Cardiac fibroblast (primary cell): ENCODE data around the gene INHBB.

Experiments
- DNase-seq, 2 donors: peaks; one replicate each; pipeline versions ENCODE4 v3.0.0 to v3.0.0-alpha.2; 2010; ENCODE audit warnings: low read depth in 2 of 2
- H3K4me3 ChIP-seq, 2 donors: replicated peaks in 1 of 2; 1 replicate in 1 of 2; 2 replicates in 1 of 2; pipeline ENCODE4 v1.5.1; 2011; ENCODE audit warnings: low read depth in 2 of 2, low read length in 2 of 2, mild to moderate bottlenecking in 2 of 2, moderate library complexity in 1 of 2
- TF ChIP-seq, protein P1 (sequence below): IDR thresholded peaks from one replicate; pipeline ENCODE4 v1.5.1; 2011; ENCODE audit warnings: low read depth, mild to moderate bottlenecking, low read length, inconsistent platforms

INHBB gene

DNA sequence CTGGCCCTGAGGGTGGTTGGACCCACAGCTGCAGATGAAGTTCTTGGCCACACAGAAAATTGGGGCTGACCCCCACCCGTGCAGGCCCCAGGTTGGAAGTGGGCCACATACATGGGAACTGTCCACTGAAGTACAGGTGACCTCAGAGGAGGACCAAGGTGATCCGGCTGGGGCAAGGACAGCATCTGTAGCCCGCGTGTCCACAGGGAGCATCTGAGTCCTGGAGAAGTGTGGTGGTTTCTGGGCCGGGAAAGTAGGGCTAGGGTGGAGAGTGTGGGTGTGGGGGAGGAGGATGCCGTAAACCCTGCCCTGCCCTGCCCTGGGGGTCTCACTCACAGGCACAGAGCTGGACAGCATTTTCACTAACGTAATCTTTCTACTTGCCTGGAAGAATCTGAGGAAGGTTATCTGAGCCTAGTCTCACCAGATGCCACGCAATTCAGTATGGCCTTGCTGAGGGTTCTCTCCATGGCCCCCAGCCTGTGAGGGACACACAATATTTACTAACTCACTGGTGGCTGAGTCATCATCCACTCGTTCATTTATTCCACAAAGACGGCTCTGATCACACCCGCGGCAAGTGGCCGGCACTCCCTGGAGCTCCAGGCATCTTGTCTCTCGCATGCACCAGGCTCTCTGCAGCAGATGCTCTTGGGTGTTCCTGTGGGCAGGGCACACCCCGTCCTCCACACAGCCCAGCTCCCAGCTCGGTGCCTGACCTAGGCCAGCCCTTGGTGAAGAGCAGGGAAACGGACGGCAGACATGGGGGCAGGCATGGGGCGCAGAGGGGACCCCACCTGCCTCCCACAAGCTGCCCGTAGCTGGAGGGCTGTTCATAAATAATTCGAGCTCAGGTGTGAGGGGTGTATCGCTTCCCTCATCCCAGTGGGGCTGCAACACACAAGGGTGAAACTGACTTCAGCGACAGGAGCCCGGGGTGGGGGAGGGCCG lies 51.2 kb downstream of the INHBB start:
- no peak for DNase-seq
- H3K4me3 ChIP-seq = no peak overlapping the region
- TF ChIP-seq, protein P1, sequence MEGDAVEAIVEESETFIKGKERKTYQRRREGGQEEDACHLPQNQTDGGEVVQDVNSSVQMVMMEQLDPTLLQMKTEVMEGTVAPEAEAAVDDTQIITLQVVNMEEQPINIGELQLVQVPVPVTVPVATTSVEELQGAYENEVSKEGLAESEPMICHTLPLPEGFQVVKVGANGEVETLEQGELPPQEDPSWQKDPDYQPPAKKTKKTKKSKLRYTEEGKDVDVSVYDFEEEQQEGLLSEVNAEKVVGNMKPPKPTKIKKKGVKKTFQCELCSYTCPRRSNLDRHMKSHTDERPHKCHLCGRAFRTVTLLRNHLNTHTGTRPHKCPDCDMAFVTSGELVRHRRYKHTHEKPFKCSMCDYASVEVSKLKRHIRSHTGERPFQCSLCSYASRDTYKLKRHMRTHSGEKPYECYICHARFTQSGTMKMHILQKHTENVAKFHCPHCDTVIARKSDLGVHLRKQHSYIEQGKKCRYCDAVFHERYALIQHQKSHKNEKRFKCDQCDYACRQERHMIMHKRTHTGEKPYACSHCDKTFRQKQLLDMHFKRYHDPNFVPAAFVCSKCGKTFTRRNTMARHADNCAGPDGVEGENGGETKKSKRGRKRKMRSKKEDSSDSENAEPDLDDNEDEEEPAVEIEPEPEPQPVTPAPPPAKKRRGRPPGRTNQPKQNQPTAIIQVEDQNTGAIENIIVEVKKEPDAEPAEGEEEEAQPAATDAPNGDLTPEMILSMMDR = no peak

- H3K4me3 ChIP-seq = no peak overlapping the region
- peak in 1 of 2 donors; percentile 22 for DNase-seq
- TF ChIP-seq, protein P1 = no peak
Observed at GRCh38 chr2:120398051-120398995, 52.4 kb downstream of the INHBB start.

DNA sequence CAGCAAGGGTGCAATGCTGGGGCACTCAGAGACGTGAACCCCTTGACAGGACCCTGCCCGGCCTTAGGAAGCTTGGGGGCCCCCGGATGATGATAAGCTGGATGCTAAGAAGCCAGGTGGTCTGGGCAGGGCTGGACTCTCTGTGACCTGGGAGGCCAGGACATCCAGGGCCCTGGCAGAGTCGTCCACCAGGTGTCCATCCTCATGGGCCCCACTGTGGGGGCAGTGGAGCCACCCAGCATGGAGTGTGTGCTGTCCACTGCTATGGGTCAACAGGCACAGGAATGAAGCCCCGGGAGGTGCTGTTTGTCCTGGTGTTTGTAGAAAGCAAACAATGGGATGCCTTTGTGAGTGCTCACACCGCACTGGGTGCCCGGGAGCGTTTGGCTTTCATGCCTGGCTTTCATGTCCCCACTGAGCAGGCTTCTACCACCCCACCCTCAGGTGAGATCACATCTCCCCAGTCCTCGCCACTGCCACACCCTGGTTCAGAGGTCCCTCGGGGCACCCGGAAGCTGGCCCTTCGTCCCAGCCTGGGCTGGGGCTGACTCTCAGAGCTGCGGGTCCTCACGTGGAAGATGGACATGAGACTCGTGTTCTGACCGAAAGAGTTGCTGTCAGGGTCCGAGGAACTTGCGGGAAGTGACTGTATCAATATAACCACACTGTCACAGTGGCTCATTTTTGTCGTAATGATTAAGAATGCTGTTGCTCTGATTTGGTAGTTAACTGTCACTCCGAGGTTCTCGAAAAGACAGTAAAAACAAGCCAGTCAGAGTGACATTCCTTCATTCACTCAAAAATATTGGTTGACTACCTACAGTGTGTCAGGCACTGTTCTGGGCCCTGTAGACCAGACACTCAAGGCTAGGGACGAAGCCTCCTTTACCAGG lies 53.3 kb downstream of the INHBB start:
- DNase-seq = no peak
- TF ChIP-seq, protein P1 = no peak
- no peak overlapping the region for H3K4me3 ChIP-seq

- DNase-seq = no peak
- no peak overlapping the region for H3K4me3 ChIP-seq
- TF ChIP-seq, protein P1 = no peak
Observed at GRCh38 chr2:120399889-120400240, 53.9 kb downstream of the INHBB start.

GRCh38 chr2:120400551-120400950 lies 54.6 kb downstream of the INHBB start:
- DNase-seq = no peak

More at GRCh38 chr2:120400551-120400950, 54.6 kb downstream of the INHBB start:
- H3K4me3 ChIP-seq = no peak overlapping the region
- TF ChIP-seq, protein P1 = no peak
